ENCODE data around the gene AP1S2.
"Not testable (repeated sequence)": the region's sequence is repeated elsewhere in the genome, so short reads cannot be mapped to it uniquely, and the experiment has no call there.

AP1S2 gene

GRCh38 chrX:15841853-15842516, 12.6 kb downstream of the AP1S2 start:
- no peaks in the 10 kb centered on the region for H3K9me3 Mint-ChIP-seq
- H3K4me3 Mint-ChIP-seq, result no peak overlapping the region
- H3K27ac Mint-ChIP-seq, result no peak overlapping the region
- intact Hi-C loops (cut with micrococcal nuclease), result loop anchor here (10.0 kb wide), 1 partner anchor 47 kb away; the partner anchor contains the start of gene ZRSR2
- peaks cover 36% of the 10 kb centered on the region for H3K36me3 Mint-ChIP-seq (ENCODE audit: low read depth)
- no peaks in the 10 kb centered on the region for H3K4me1 Mint-ChIP-seq (ENCODE audit: low read depth)
- no peaks in the 10 kb centered on the region for H3K27me3 Mint-ChIP-seq

- no peaks in the 10 kb centered on the region for H3K9me3 Mint-ChIP-seq
Measured at GRCh38 chrX:15838017-15838416, 16.6 kb downstream of the AP1S2 start.

DNA sequence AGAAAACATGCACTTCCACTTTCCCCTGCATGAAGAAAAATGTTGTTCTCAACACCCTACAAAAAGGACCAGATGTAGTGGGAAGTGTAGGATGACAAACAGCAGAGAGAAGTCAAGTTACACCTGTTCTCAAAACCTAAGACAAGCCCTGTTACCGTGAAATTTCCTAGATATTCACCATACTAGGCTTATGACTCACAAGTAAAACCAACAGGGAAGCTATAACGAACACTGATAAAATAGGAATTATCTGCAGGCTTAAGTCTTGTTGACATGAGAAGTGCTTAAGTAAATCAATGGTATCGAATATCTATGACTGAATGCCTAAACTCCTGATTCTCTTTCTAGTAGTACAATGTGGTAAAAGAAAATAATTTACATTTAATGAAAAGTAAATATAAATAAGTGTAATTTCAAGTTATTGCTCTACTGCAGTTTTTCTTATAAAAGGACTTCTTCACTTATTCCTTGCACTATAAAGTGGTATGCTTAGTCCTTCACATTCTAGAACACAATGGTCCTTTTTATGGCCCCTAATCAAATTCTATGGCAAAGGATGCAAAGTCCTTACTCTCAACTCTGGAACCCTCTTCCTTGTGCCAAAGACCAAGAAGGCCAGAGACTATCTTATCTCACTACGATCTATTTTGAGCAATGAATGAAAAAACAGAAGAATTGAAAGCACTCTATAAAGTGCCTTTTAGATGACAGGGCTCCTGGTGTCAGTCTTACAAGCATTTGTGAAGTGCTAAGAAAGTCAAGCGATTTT, 19.6 kb downstream of the AP1S2 start:
- Mint-ChIP-seq H3K27me3 (no peaks in the 10 kb centered on the region), H3K36me3 (ENCODE audit: low read depth) (peaks cover 10% of the 10 kb centered on the region), H3K4me3 (no peak overlapping the region), H3K27ac (no peak overlapping the region), H3K9me3 (no peaks in the 10 kb centered on the region), H3K4me1 (ENCODE audit: low read depth) (peaks cover 5% of the 10 kb centered on the region)
- intact Hi-C loops (cut with micrococcal nuclease), result no loop called here

More at GRCh38 chrX:15838017-15838416, 16.6 kb downstream of the AP1S2 start:
- intact Hi-C loops (cut with micrococcal nuclease), result no loop called here
- no peak overlapping the region for H3K27ac Mint-ChIP-seq
- peaks cover 5% of the 10 kb centered on the region for H3K4me1 Mint-ChIP-seq (ENCODE audit: low read depth)
- peaks cover 18% of the 10 kb centered on the region for H3K36me3 Mint-ChIP-seq (ENCODE audit: low read depth)
- H3K27me3 Mint-ChIP-seq, result no peaks in the 10 kb centered on the region
- no peak overlapping the region for H3K4me3 Mint-ChIP-seq

DNA sequence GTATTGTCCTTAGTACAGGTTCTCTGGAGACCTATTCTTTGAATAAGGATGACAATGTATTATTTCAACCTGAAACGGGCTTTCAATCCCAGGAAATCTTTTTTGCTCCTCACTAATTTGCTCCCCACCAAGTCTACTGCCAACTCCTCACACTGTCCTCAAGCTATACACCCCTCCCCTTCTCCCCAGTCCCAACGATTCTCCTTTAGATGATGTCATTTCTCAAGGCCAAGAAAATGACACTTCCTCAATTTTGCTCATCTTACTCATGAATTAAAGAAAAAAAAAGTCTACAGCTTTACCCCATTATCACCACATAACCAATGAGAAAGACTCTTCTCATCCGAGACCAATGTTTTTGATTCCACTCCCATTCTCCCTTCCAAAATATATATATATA, 20.6 kb downstream of the AP1S2 start:
- H3K27me3 Mint-ChIP-seq, result no peaks in the 10 kb centered on the region
- no peaks in the 10 kb centered on the region for H3K9me3 Mint-ChIP-seq
- peaks cover 5% of the 10 kb centered on the region for H3K4me1 Mint-ChIP-seq (ENCODE audit: low read depth)
- H3K36me3 Mint-ChIP-seq (ENCODE audit: low read depth), result peaks cover 18% of the 10 kb centered on the region
- H3K27ac Mint-ChIP-seq, result no peak overlapping the region
- intact Hi-C loops (cut with micrococcal nuclease), result no loop called here
- no peak overlapping the region for H3K4me3 Mint-ChIP-seq

- H3K27ac Mint-ChIP-seq; intact Hi-C loops (cut with micrococcal nuclease); H3K9me3 Mint-ChIP-seq; H3K4me1 Mint-ChIP-seq (ENCODE audit: low read depth); H3K4me3 Mint-ChIP-seq; H3K27me3 Mint-ChIP-seq: not testable (repeated sequence)
- H3K36me3 Mint-ChIP-seq (ENCODE audit: low read depth), result peaks cover 33% of the 10 kb centered on the region
Measured at GRCh38 chrX:15831347-15831746, 23.3 kb downstream of the AP1S2 start.

DNA sequence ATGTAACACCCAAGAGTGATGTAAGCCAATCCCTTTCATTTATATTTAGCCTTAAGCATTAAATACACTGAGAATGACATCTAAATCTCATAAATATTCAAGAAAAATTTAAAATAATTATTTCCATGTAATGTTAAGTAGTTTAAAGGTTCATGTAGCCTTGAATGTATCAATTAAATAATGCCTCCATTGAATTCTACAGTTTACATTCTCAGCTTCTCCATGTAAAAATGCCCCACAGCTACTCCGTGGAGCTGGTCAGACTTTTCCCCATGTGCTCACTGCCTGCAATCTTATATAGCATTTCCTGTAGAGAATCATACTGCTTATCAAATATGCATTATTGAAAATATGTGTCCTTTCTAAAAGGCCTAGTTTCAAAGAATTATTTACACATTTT, 25.4 kb downstream of the AP1S2 start:
- H3K27ac Mint-ChIP-seq, result no peak overlapping the region
- H3K4me3 Mint-ChIP-seq, result no peak overlapping the region
- no peaks in the 10 kb centered on the region for H3K27me3 Mint-ChIP-seq
- no peaks in the 10 kb centered on the region for H3K9me3 Mint-ChIP-seq
- H3K4me1 Mint-ChIP-seq (ENCODE audit: low read depth), result peaks cover 4% of the 10 kb centered on the region
- intact Hi-C loops (cut with micrococcal nuclease), result loop anchor here (10.0 kb wide), 1 partner anchor 64 kb away; no protein-coding TSS in a partner anchor
- peaks cover 33% of the 10 kb centered on the region for H3K36me3 Mint-ChIP-seq (ENCODE audit: low read depth)

DNA sequence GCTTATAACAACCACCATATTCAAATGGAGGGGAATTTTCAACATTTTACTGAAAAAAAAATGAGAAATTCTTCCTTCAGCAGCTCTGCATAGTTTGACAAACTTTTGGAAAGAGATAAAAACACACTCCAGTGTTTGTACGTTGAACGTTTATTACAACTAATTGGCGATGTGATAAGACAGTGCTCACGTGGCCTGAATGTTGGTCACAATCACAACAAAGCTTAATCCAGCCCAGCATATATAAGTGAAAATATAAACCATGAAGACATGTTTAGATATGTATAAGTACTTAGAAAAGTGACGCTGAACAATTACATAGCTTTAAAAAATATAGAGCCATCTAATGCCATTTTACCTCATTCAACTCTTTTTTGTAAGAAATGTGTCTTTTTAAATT, 28.7 kb downstream of the AP1S2 start:
- intact Hi-C loops (cut with micrococcal nuclease), result loop anchor here (10.0 kb wide), 1 partner anchor 61 kb away; no protein-coding TSS in a partner anchor
- H3K4me1 Mint-ChIP-seq (ENCODE audit: low read depth), result no peaks in the 10 kb centered on the region
- no peak overlapping the region for H3K4me3 Mint-ChIP-seq
- H3K27ac Mint-ChIP-seq, result no peak overlapping the region
- no peaks in the 10 kb centered on the region for H3K9me3 Mint-ChIP-seq
- peaks cover 66% of the 10 kb centered on the region for H3K36me3 Mint-ChIP-seq (ENCODE audit: low read depth)
- H3K27me3 Mint-ChIP-seq, result no peaks in the 10 kb centered on the region

- Mint-ChIP-seq H3K4me1 (ENCODE audit: low read depth) (no peaks in the 10 kb centered on the region), H3K27ac (peak overlapping the region; percentile 31), H3K27me3 (no peaks in the 10 kb centered on the region), H3K9me3 (no peaks in the 10 kb centered on the region), H3K36me3 (ENCODE audit: low read depth) (peaks cover 67% of the 10 kb centered on the region), H3K4me3 (no peak overlapping the region)
- intact Hi-C loops (cut with micrococcal nuclease), result loop anchor here (10.0 kb wide), 1 partner anchor 58 kb away; no protein-coding TSS in a partner anchor
Measured at GRCh38 chrX:15822922-15823321, 31.7 kb downstream of the AP1S2 start.

- H3K9me3 Mint-ChIP-seq, result no peaks in the 10 kb centered on the region
- H3K4me1 Mint-ChIP-seq (ENCODE audit: low read depth), result peaks cover 9% of the 10 kb centered on the region
- intact Hi-C loops (cut with micrococcal nuclease), result loop anchor here (10.0 kb wide), 1 partner anchor 56 kb away; no protein-coding TSS in a partner anchor
- H3K36me3 Mint-ChIP-seq (ENCODE audit: low read depth), result peaks cover 68% of the 10 kb centered on the region
- no peak overlapping the region for H3K4me3 Mint-ChIP-seq
- no peaks in the 10 kb centered on the region for H3K27me3 Mint-ChIP-seq
- no peak overlapping the region for H3K27ac Mint-ChIP-seq
Measured at GRCh38 chrX:15820106-15821073, 34.2 kb downstream of the AP1S2 start.

DNA sequence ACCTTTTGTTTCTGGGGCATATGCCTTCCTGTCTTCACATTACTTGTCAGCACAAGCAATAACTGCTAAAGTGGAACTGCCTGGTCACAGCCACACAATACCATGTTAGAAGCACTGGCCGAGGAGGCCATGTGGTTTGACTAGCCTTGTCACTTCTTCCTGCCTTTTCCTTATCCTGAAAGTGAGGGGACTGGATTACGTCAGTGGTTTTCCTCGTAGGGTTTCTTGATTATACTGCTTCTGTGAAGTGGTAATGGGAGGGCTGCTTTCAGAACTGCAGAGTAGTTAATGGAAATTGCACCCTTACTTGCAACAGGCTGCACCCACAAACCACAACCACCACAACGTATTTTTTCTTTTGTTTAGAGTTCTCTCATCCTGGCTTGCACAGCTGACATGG, 37.7 kb downstream of the AP1S2 start:
- Mint-ChIP-seq H3K27me3 (no peaks in the 10 kb centered on the region), H3K4me1 (ENCODE audit: low read depth) (peaks cover 9% of the 10 kb centered on the region), H3K36me3 (ENCODE audit: low read depth) (peaks cover 71% of the 10 kb centered on the region), H3K4me3 (no peak overlapping the region), H3K27ac (peak overlapping the region; percentile 46), H3K9me3 (no peaks in the 10 kb centered on the region)
- intact Hi-C loops (cut with micrococcal nuclease), result no loop called here

- no peak overlapping the region for H3K4me3 Mint-ChIP-seq
- H3K36me3 Mint-ChIP-seq (ENCODE audit: low read depth), result peaks cover 71% of the 10 kb centered on the region
- no peaks in the 10 kb centered on the region for H3K9me3 Mint-ChIP-seq
- H3K27me3 Mint-ChIP-seq, result no peaks in the 10 kb centered on the region
- intact Hi-C loops (cut with micrococcal nuclease), result no loop called here
- H3K4me1 Mint-ChIP-seq (ENCODE audit: low read depth), result peaks cover 9% of the 10 kb centered on the region
- peak overlapping the region; percentile 46 for H3K27ac Mint-ChIP-seq
Measured at GRCh38 chrX:15816438-15816809, 38.2 kb downstream of the AP1S2 start.

GRCh38 chrX:15815779-15816437, 38.7 kb downstream of the AP1S2 start:
- peaks cover 71% of the 10 kb centered on the region for H3K36me3 Mint-ChIP-seq (ENCODE audit: low read depth)
- no peaks in the 10 kb centered on the region for H3K9me3 Mint-ChIP-seq
- H3K27me3 Mint-ChIP-seq, result no peaks in the 10 kb centered on the region
- peak overlapping the region; percentile 41 for H3K27ac Mint-ChIP-seq
- no peak overlapping the region for H3K4me3 Mint-ChIP-seq
- intact Hi-C loops (cut with micrococcal nuclease), result no loop called here
- H3K4me1 Mint-ChIP-seq (ENCODE audit: low read depth), result peaks cover 9% of the 10 kb centered on the region

GRCh38 chrX:15814771-15815365, 39.7 kb downstream of the AP1S2 start:
- Mint-ChIP-seq H3K27me3 (no peaks in the 10 kb centered on the region), H3K9me3 (no peaks in the 10 kb centered on the region), H3K36me3 (ENCODE audit: low read depth) (peaks cover 71% of the 10 kb centered on the region)

More at GRCh38 chrX:15814771-15815365, 39.7 kb downstream of the AP1S2 start:
- no peak overlapping the region for H3K27ac Mint-ChIP-seq
- H3K4me3 Mint-ChIP-seq, result no peak overlapping the region
- intact Hi-C loops (cut with micrococcal nuclease), result no loop called here
- H3K4me1 Mint-ChIP-seq (ENCODE audit: low read depth), result peaks cover 9% of the 10 kb centered on the region
